Measurements from ENCODE around the gene CBFA2T3.

CBFA2T3 gene

DNA sequence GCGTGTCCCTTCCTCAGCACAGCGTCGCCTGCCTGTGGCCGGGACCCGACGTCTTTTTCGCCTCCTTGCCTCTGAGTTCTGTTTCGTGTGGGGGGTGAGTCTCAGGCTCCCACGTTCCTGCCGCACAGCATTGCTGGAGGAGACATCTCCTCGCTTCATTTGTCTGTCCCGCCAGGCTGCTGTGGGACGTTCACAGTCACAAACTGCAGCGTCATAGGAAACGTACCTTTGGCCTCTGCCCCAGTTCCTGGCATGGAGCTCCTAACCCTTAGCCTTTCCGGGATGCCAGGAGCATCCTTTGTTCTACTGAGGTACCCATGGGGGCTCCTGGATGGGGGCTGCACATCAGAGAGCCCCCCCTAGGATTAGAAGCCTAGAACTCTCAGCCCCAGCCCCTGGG is 18.2 kb upstream of the CBFA2T3 start:
- TF ChIP-seq RAD21 (IDR thresholded peaks at IDR 0.05; ENCODE audit: low read depth) (no peak), TCF12 (IDR thresholded peaks at IDR 0.05; ENCODE audit: low read depth) (no peak), TAF1 (IDR thresholded peaks at IDR 0.05; ENCODE audit: low read depth) (no peak), NFIC (IDR thresholded peaks at IDR 0.05) (no peak), CEBPB (IDR thresholded peaks at IDR 0.05) (no peak), EGR1 (IDR thresholded peaks at IDR 0.05) (no peak), CREB1 (IDR thresholded peaks at IDR 0.05; ENCODE audit: low read depth) (no peak), YY1 (IDR thresholded peaks at IDR 0.05; ENCODE audit: low read depth) (no peak), FOXM1 (IDR thresholded peaks at IDR 0.05; ENCODE audit: borderline replicate concordance, low read depth) (no peak), ZBTB7A (IDR thresholded peaks at IDR 0.05; ENCODE audit: low read depth) (no peak), EP300 (IDR thresholded peaks at IDR 0.05; ENCODE audit: borderline replicate concordance) (no peak), TEAD4 (IDR thresholded peaks at IDR 0.05) (no peak)
- TF ChIP-seq, protein P1, sequence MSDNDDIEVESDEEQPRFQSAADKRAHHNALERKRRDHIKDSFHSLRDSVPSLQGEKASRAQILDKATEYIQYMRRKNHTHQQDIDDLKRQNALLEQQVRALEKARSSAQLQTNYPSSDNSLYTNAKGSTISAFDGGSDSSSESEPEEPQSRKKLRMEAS (IDR thresholded peaks at IDR 0.05), result no peak
- TF ChIP-seq, protein P2, sequence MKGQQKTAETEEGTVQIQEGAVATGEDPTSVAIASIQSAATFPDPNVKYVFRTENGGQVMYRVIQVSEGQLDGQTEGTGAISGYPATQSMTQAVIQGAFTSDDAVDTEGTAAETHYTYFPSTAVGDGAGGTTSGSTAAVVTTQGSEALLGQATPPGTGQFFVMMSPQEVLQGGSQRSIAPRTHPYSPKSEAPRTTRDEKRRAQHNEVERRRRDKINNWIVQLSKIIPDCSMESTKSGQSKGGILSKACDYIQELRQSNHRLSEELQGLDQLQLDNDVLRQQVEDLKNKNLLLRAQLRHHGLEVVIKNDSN (IDR thresholded peaks at IDR 0.05), result no peak
- TF ChIP-seq, protein P3, sequence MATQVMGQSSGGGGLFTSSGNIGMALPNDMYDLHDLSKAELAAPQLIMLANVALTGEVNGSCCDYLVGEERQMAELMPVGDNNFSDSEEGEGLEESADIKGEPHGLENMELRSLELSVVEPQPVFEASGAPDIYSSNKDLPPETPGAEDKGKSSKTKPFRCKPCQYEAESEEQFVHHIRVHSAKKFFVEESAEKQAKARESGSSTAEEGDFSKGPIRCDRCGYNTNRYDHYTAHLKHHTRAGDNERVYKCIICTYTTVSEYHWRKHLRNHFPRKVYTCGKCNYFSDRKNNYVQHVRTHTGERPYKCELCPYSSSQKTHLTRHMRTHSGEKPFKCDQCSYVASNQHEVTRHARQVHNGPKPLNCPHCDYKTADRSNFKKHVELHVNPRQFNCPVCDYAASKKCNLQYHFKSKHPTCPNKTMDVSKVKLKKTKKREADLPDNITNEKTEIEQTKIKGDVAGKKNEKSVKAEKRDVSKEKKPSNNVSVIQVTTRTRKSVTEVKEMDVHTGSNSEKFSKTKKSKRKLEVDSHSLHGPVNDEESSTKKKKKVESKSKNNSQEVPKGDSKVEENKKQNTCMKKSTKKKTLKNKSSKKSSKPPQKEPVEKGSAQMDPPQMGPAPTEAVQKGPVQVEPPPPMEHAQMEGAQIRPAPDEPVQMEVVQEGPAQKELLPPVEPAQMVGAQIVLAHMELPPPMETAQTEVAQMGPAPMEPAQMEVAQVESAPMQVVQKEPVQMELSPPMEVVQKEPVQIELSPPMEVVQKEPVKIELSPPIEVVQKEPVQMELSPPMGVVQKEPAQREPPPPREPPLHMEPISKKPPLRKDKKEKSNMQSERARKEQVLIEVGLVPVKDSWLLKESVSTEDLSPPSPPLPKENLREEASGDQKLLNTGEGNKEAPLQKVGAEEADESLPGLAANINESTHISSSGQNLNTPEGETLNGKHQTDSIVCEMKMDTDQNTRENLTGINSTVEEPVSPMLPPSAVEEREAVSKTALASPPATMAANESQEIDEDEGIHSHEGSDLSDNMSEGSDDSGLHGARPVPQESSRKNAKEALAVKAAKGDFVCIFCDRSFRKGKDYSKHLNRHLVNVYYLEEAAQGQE (IDR thresholded peaks at IDR 0.05; ENCODE audit: low read depth), result no peak

DNA sequence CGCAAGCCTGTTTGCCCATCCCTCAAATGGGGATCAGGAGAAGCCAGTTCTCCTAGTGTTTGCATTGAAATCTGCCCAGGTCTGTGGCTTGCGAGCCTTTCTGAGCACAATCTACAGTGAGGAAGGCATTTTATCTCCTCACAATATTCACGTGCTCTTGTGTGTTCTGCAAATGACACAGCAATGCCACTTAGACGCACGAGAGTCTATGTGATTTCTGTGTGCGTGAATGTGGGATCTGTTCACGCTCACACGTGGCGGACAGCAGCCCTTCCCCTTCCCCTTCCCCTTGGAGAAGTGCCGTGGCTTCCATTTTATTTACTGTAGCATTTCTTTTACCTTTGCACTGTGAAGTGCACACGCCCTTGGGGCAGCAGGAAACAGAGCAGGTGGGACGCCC is 17.7 kb upstream of the CBFA2T3 start:
- no peak for TF ChIP-seq FOXM1 (IDR thresholded peaks at IDR 0.05; ENCODE audit: borderline replicate concordance, low read depth)
- TF ChIP-seq, protein P3 (IDR thresholded peaks at IDR 0.05; ENCODE audit: low read depth), result no peak
- TF ChIP-seq ZBTB7A (IDR thresholded peaks at IDR 0.05; ENCODE audit: low read depth), result no peak
- TF ChIP-seq YY1 (IDR thresholded peaks at IDR 0.05; ENCODE audit: low read depth), result no peak
- TF ChIP-seq CEBPB (IDR thresholded peaks at IDR 0.05), result no peak
- TF ChIP-seq CREB1 (IDR thresholded peaks at IDR 0.05; ENCODE audit: low read depth), result no peak
- TF ChIP-seq, protein P2 (IDR thresholded peaks at IDR 0.05), result no peak
- no peak for TF ChIP-seq EGR1 (IDR thresholded peaks at IDR 0.05)
- TF ChIP-seq TCF12 (IDR thresholded peaks at IDR 0.05; ENCODE audit: low read depth), result no peak
- TF ChIP-seq NFIC (IDR thresholded peaks at IDR 0.05), result no peak
- TF ChIP-seq TEAD4 (IDR thresholded peaks at IDR 0.05), result no peak
- TF ChIP-seq, protein P1 (IDR thresholded peaks at IDR 0.05), result no peak

DNA sequence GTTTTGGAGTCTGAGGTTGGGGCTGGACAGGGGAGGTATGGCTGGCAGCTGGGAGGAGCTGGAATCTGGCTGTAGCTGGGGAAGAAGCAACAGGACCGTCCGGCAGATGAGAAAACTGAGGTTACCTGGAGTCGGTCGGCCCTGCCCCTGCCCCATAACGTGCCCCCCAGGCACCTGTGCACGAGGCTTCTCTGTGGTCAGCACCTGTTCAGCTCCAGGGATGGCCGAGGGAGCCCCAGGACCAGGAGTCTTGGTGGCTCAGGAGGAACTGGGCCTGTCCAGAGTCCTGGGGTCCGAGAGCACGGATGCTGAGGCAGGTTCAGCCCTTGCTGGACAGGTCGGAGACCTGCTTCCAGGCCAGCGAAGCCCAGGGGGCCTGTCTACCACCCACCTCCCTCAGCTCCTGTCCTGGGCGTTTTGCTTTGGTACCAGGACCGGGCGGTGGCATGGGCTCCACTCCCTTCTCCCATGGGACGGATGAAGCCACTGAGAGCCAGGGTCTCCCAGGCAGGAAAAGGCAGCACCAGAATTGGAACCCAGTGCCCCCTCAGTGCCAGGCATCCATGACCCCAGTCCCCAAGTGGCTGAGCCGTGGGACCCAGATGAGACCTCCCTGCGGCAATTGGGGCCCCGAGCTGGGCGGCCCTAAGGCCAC is 17.1 kb upstream of the CBFA2T3 start:
- TF ChIP-seq EP300 (IDR thresholded peaks at IDR 0.05; ENCODE audit: borderline replicate concordance) (no peak), YY1 (IDR thresholded peaks at IDR 0.05; ENCODE audit: low read depth) (no peak), RAD21 (IDR thresholded peaks at IDR 0.05; ENCODE audit: low read depth) (no peak), TCF12 (IDR thresholded peaks at IDR 0.05; ENCODE audit: low read depth) (no peak), ZBTB7A (IDR thresholded peaks at IDR 0.05; ENCODE audit: low read depth) (no peak), NFIC (IDR thresholded peaks at IDR 0.05) (no peak), CREB1 (IDR thresholded peaks at IDR 0.05; ENCODE audit: low read depth) (no peak), CEBPB (IDR thresholded peaks at IDR 0.05) (no peak), EGR1 (IDR thresholded peaks at IDR 0.05) (no peak), FOXM1 (IDR thresholded peaks at IDR 0.05; ENCODE audit: borderline replicate concordance, low read depth) (no peak), TEAD4 (IDR thresholded peaks at IDR 0.05) (no peak), TAF1 (IDR thresholded peaks at IDR 0.05; ENCODE audit: low read depth) (no peak)
- TF ChIP-seq, protein P3 (IDR thresholded peaks at IDR 0.05; ENCODE audit: low read depth), result no peak
- TF ChIP-seq, protein P1 (IDR thresholded peaks at IDR 0.05), result no peak
- TF ChIP-seq, protein P2 (IDR thresholded peaks at IDR 0.05), result no peak
